Mesendoderm (in vitro differentiated cells): ENCODE measurements around the gene S1PR3.

Experiments used
- DNase-seq: peaks from one replicate; pipeline ENCODE4 v3.0.0; 2013
- H2AK5ac ChIP-seq: 2 replicates; pipeline ENCODE4 v1.6.1; 2013; ENCODE audit warnings: low read length, inconsistent platforms
- H2BK120ac ChIP-seq: 2 replicates; pipeline ENCODE4 v1.6.1; 2013; ENCODE audit warnings: low read depth, mild to moderate bottlenecking, low read length, moderate library complexity, mixed read lengths
- H2BK15ac ChIP-seq: replicated peaks from 2 replicates; pipeline ENCODE4 v1.6.1; 2013; ENCODE audit warnings: low read depth, mild to moderate bottlenecking, moderate library complexity
- H2BK5ac ChIP-seq: 2 replicates; pipeline ENCODE4 v1.6.1; 2013; ENCODE audit warnings: low read length, inconsistent platforms
- H3K18ac ChIP-seq: 2 replicates; pipeline ENCODE4 v1.6.1; 2013; ENCODE audit warnings: mild to moderate bottlenecking, low read length, mixed read lengths
- H3K23ac ChIP-seq: one replicate; pipeline ENCODE4 v1.6.1; 2013; ENCODE audit warnings: low read length
- H3K27ac ChIP-seq: 2 replicates; pipeline ENCODE4 v1.5.1; 2013; ENCODE audit warnings: low read depth, mild to moderate bottlenecking, inconsistent platforms, low read length, moderate library complexity
- H3K27me3 ChIP-seq: 2 replicates; pipeline ENCODE4 v1.6.1; 2013; ENCODE audit warnings: low read length, control low read depth, mild to moderate bottlenecking, inconsistent platforms; ENCODE audit not compliant: insufficient read depth, poor library complexity
- H3K36me3 ChIP-seq: 2 replicates; pipeline ENCODE4 v1.6.1; 2013; ENCODE audit warnings: low read length, inconsistent platforms; ENCODE audit not compliant: control insufficient read depth, insufficient read depth
- H3K4ac ChIP-seq: one replicate; pipeline ENCODE4 v1.6.1; 2013; ENCODE audit warnings: low read depth, mild to moderate bottlenecking, low read length, moderate library complexity
- H3K4me1 ChIP-seq: 2 replicates; pipeline ENCODE4 v1.6.1; 2013; ENCODE audit warnings: low read depth, low read length, inconsistent platforms; ENCODE audit not compliant: control insufficient read depth
- H3K4me2 ChIP-seq: 2 replicates; pipeline ENCODE4 v1.6.1; 2013; ENCODE audit warnings: low read length
- H3K4me3 ChIP-seq: 2 replicates; pipeline ENCODE4 v1.5.1; 2013; ENCODE audit warnings: mild to moderate bottlenecking, low read length
- H3K56ac ChIP-seq: one replicate; pipeline ENCODE4 v1.6.1; 2013; ENCODE audit warnings: low read length
- H3K79me1 ChIP-seq: 2 replicates; pipeline ENCODE4 v1.6.1; 2013; ENCODE audit warnings: low read length, inconsistent platforms
- H3K79me2 ChIP-seq: 2 replicates; pipeline ENCODE4 v1.6.1; 2013; ENCODE audit warnings: mild to moderate bottlenecking, low read length; ENCODE audit not compliant: control insufficient read depth, insufficient read depth
- H3K9ac ChIP-seq: 2 replicates; pipeline ENCODE4 v1.6.1; 2013; ENCODE audit warnings: low read length, inconsistent platforms
- H4K5ac ChIP-seq: one replicate; pipeline ENCODE4 v1.6.1; 2013; ENCODE audit warnings: low read length
- H4K8ac ChIP-seq: one replicate; pipeline ENCODE4 v1.6.1; 2013; ENCODE audit warnings: low read depth, mild to moderate bottlenecking, control low read depth, low read length, moderate library complexity
- WGBS: extraction: QIAGEN DNeasy Blood & Tissue Kit; methylation state at CpG from one replicate; pipeline ENCODE4 v1.1.7; 2013; ENCODE audit warnings: low lambda C conversion rate, missing lambda C conversion rate; ENCODE audit not compliant: insufficient coverage; ENCODE audit errors: extremely low coverage; 5-methylcytosine and 5-hydroxymethylcytosine counted together

Gene S1PR3

GRCh38 chr9:89005323-89005722 lies 14.1 kb downstream of the S1PR3 start:
- no peak for DNase-seq
- H3K56ac ChIP-seq: no peak overlapping the region
- H2BK120ac ChIP-seq: no peak overlapping the region
- H3K79me1 ChIP-seq: peaks cover 2% of the 10 kb centered on the region
- H3K4me2 ChIP-seq: no peak overlapping the region
- no peak overlapping the region for H2BK15ac ChIP-seq
- no peak overlapping the region for H2AK5ac ChIP-seq
- H3K4me1 ChIP-seq: peaks cover 2% of the 10 kb centered on the region
- no peak overlapping the region for H2BK5ac ChIP-seq
- H3K79me2 ChIP-seq: no peaks in the 10 kb centered on the region
- no peak overlapping the region for H3K27ac ChIP-seq
- H4K5ac ChIP-seq: no peak overlapping the region
- H4K8ac ChIP-seq: no peak overlapping the region
- no peak overlapping the region for H3K9ac ChIP-seq
- no peak overlapping the region for H3K4ac ChIP-seq
- no peak overlapping the region for H3K18ac ChIP-seq
- peaks cover 13% of the 10 kb centered on the region for H3K36me3 ChIP-seq
- no peak overlapping the region for H3K23ac ChIP-seq
- H3K27me3 ChIP-seq: no peaks in the 10 kb centered on the region
- no CpG with 5 or more reads among the region's 9 CpGs for WGBS
- H3K4me3 ChIP-seq: no peak overlapping the region

- H3K4me3 ChIP-seq: no peak overlapping the region
- no peak overlapping the region for H3K23ac ChIP-seq
- no peak overlapping the region for H4K8ac ChIP-seq
- H3K27me3 ChIP-seq: no peaks in the 10 kb centered on the region
- no peaks in the 10 kb centered on the region for H3K79me2 ChIP-seq
- peaks cover 2% of the 10 kb centered on the region for H3K4me1 ChIP-seq
- no peak for DNase-seq
- H3K18ac ChIP-seq: no peak overlapping the region
- H2BK120ac ChIP-seq: no peak overlapping the region
- no peak overlapping the region for H3K9ac ChIP-seq
- H3K79me1 ChIP-seq: peaks cover 2% of the 10 kb centered on the region
- no peak overlapping the region for H3K56ac ChIP-seq
- no CpG with 5 or more reads among the region's 2 CpGs for WGBS
- no peak overlapping the region for H4K5ac ChIP-seq
- no peak overlapping the region for H2BK15ac ChIP-seq
- H2AK5ac ChIP-seq: no peak overlapping the region
- H3K27ac ChIP-seq: no peak overlapping the region
- no peak overlapping the region for H3K4ac ChIP-seq
- H3K4me2 ChIP-seq: no peak overlapping the region
- H2BK5ac ChIP-seq: no peak overlapping the region
- peaks cover 13% of the 10 kb centered on the region for H3K36me3 ChIP-seq
Observed at GRCh38 chr9:89006267-89006666, 15.0 kb downstream of the S1PR3 start.

- Histone ChIP-seq H4K8ac (no peak overlapping the region), H3K4me2 (no peak overlapping the region), H3K4ac (no peak overlapping the region), H3K18ac (no peak overlapping the region), H3K27ac (no peak overlapping the region), H3K56ac (no peak overlapping the region), H3K79me1 (no peaks in the 10 kb centered on the region), H3K4me3 (no peak overlapping the region), H3K4me1 (peaks cover 2% of the 10 kb centered on the region), H2BK5ac (no peak overlapping the region), H3K79me2 (no peaks in the 10 kb centered on the region), H2AK5ac (no peak overlapping the region), H3K36me3 (peaks cover 3% of the 10 kb centered on the region), H3K23ac (no peak overlapping the region), H2BK15ac (no peak overlapping the region), H4K5ac (no peak overlapping the region), H3K9ac (no peak overlapping the region), H3K27me3 (no peaks in the 10 kb centered on the region), H2BK120ac (no peak overlapping the region)
- DNase-seq: no peak
- WGBS: no CpG with 5 or more reads among the region's 9 CpGs
Observed at GRCh38 chr9:89006996-89007967, 16.0 kb downstream of the S1PR3 start.

GRCh38 chr9:89008055-89008743 lies 16.9 kb downstream of the S1PR3 start:
- Histone ChIP-seq H4K8ac (no peak overlapping the region), H3K36me3 (no peaks in the 10 kb centered on the region)

GRCh38 chr9:89008744-89009545 lies 17.7 kb downstream of the S1PR3 start:
- H3K18ac ChIP-seq: no peak overlapping the region
- no CpG with 5 or more reads among the region's 12 CpGs for WGBS
- H3K9ac ChIP-seq: no peak overlapping the region
- no peak overlapping the region for H4K5ac ChIP-seq
- H3K27ac ChIP-seq: no peak overlapping the region
- no peaks in the 10 kb centered on the region for H3K27me3 ChIP-seq
- no peaks in the 10 kb centered on the region for H3K36me3 ChIP-seq
- H3K4ac ChIP-seq: no peak overlapping the region
- H2AK5ac ChIP-seq: no peak overlapping the region
- no peak overlapping the region for H4K8ac ChIP-seq
- no peaks in the 10 kb centered on the region for H3K79me2 ChIP-seq
- no peak overlapping the region for H3K56ac ChIP-seq
- no peak for DNase-seq
- no peaks in the 10 kb centered on the region for H3K79me1 ChIP-seq
- no peak overlapping the region for H2BK120ac ChIP-seq
- no peak overlapping the region for H2BK5ac ChIP-seq
- H2BK15ac ChIP-seq: no peak overlapping the region
- no peak overlapping the region for H3K4me2 ChIP-seq
- H3K4me1 ChIP-seq: peaks cover 2% of the 10 kb centered on the region
- H3K4me3 ChIP-seq: no peak overlapping the region
- no peak overlapping the region for H3K23ac ChIP-seq

More at GRCh38 chr9:89008055-89008743, 16.9 kb downstream of the S1PR3 start:
- H2BK15ac ChIP-seq: no peak overlapping the region
- no peak overlapping the region for H4K5ac ChIP-seq
- no peak overlapping the region for H3K23ac ChIP-seq
- DNase-seq: no peak
- H3K79me1 ChIP-seq: no peaks in the 10 kb centered on the region
- no CpG with 5 or more reads among the region's 9 CpGs for WGBS
- no peak overlapping the region for H3K9ac ChIP-seq
- H3K79me2 ChIP-seq: no peaks in the 10 kb centered on the region
- no peak overlapping the region for H3K56ac ChIP-seq
- H2AK5ac ChIP-seq: no peak overlapping the region
- no peak overlapping the region for H3K4me3 ChIP-seq
- H3K4me2 ChIP-seq: no peak overlapping the region
- H3K27ac ChIP-seq: no peak overlapping the region
- no peak overlapping the region for H2BK5ac ChIP-seq
- H3K27me3 ChIP-seq: no peaks in the 10 kb centered on the region
- H3K4ac ChIP-seq: no peak overlapping the region
- no peak overlapping the region for H2BK120ac ChIP-seq
- no peak overlapping the region for H3K18ac ChIP-seq
- peaks cover 2% of the 10 kb centered on the region for H3K4me1 ChIP-seq
